ENCODE measurements around the gene PDCD2L. TPM values are rescaled to one million over a fixed set of nuclear protein-coding genes. Genes with fewer than 3 reads are reported as not detected.

PDCD2L gene
- total and polyA plus RNA-seq, 10 of the 15 experiments (the other 5 are each of a cell fraction or from before 2014, with no cell fraction given), result 7.2 to 41.3 (median 26.9) TPM

DNA sequence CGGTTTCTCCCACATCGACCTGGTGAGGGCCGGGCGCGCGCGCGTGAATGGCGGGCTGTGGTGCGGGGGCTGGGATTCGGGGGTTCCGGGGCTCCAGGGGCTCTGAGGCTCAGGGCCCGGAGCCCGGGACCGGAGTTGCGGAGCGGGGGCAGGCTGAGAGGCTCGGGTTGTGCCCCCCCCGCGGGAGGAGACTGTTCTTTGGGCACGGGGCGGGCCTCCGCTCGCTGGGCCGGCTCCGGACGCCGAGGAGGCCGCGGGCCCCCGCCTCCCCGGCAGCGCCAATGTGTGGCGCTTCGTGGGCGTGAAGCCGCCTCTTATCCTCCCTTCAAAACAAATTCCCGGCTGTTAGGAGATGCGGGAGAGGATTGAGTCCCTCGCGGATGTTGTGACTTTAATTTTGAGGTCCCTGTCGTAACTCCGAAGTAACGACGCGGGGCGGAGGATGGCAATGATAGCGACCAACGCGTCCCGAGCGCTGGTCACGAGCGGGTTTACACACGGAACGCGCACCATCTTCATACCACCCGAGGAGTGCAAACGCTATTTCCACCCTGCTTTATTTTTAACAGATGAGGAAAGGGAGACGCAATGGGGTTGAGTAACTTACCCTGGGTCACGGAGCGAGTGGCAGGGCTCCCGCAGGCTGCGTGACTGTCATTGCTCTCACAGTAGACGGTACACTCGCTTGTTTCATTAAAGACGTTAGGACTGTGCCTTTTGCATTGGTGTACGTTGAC is 24.5 kb downstream of the PDCD2L start:
- H3K36me3 ChIP-seq (ENCODE audit: control insufficient read depth in 2 of 2, insufficient read depth in 2 of 2, low read length in 1 of 2), result peaks cover 2 to 3% of the 10 kb centered on the region in 2 experiments; a peak in 2 of 4 replicates
- H3K4me1 ChIP-seq (ENCODE audit: control insufficient read depth, insufficient read depth, low read length), result no peaks in the 10 kb centered on the region
- no peaks in the 10 kb centered on the region for H3K27me3 ChIP-seq (replicated peaks in 1 of 2; ENCODE audit: control insufficient read depth in 2 of 2, insufficient read depth in 2 of 2, low read length in 1 of 2)
- H3K27ac ChIP-seq (ENCODE audit: control insufficient read depth, insufficient read depth), result peak overlapping the region; percentile 85
- FAIRE-seq (peak; percentile 13), ATAC-seq (peak; percentile 73), DNase-seq (ENCODE audit: low read depth, low spot score) (no peak)
- WGBS (ENCODE audit: insufficient coverage, insufficient replicate concordance, low lambda C conversion rate, missing lambda C conversion rate), result under 1% methylated on average over 53 of the region's 68 CpGs
- intact Hi-C loops (cut with micrococcal nuclease; ENCODE audit: unreplicated experiment) (loop anchor here (2.0 to 10.0 kb wide), 2 partner anchors 24 to 244 kb away; partner anchors contain the start of gene PDCD2L), in situ Hi-C loops (cut with MboI) (no loop called here)
- peak overlapping the region; percentile 88 for H3K9ac ChIP-seq (ENCODE audit: control insufficient read depth, insufficient read depth, low read length)
- BruUV-seq (replicated peaks), result no TSS peak
- RAD21 ChIA-PET (ENCODE audit: unreplicated experiment), result interaction anchor here (0.6 to 1.0 kb wide), 4 partner anchors 15 to 82 kb away, joined by 3 to 4 read pairs (median 4); no protein-coding TSS in a partner anchor
- peaks cover 52% of the 10 kb centered on the region for H3K79me2 ChIP-seq (ENCODE audit: control insufficient read depth, insufficient read depth, low read length)
- SMC1A ChIA-PET (ENCODE audit: uncharacterized antibody, unreplicated experiment), result no interaction called here
- CTCF ChIA-PET, result interaction anchor here (0.6 to 1.2 kb wide), 2 partner anchors 84 to 1020 kb away, joined by 3 read pairs; no protein-coding TSS in a partner anchor
- H3K4me3 ChIP-seq, result peak overlapping the region; percentile 86
- POLR2A ChIA-PET, result interaction anchor here (0.6 to 1.3 kb wide), 5 partner anchors 19 to 245 kb away, joined by 3 to 4 read pairs (median 4); no protein-coding TSS in a partner anchor
- peak overlapping the region; percentile 70 for H2AFZ ChIP-seq (ENCODE audit: control insufficient read depth, low read depth, low read length)
- peak overlapping the region; percentile 36 for H3K4me2 ChIP-seq (ENCODE audit: control insufficient read depth, insufficient read depth)
- no peaks in the 10 kb centered on the region; the same call in 1 of the 2 replicates for H4K20me1 ChIP-seq (ENCODE audit: control insufficient read depth, insufficient read depth)
- no peaks in the 10 kb centered on the region for H3K9me3 ChIP-seq (replicated peaks; ENCODE audit: control insufficient read depth, insufficient read depth, low read length)
- TF ChIP-seq JUND (IDR thresholded peaks at IDR 0.05; ENCODE audit: low read depth, low read length) (no peak), KLF5 (IDR thresholded peaks at IDR 0.05; ENCODE audit: partially characterized antibody) (no peak), MYC (IDR thresholded peaks at IDR 0.05; ENCODE audit: insufficient read depth, insufficient read length, insufficient replicate concordance, low read length, severe bottlenecking) (peak; percentile 16), CHD2 (IDR thresholded peaks at IDR 0.05; ENCODE audit: borderline replicate concordance, low read depth, low read length) (no peak), SIN3A (IDR thresholded peaks at IDR 0.05; ENCODE audit: low read depth, low read length) (0 out of 2 replicates have a peak, but pooled peaks have one; percentile 31), SMAD1 (IDR thresholded peaks at IDR 0.05; ENCODE audit: low read depth, partially characterized antibody) (no peak), RAD51 (IDR thresholded peaks at IDR 0.05) (no peak), TARDBP (IDR thresholded peaks at IDR 0.05; ENCODE audit: borderline replicate concordance) (no peak), ZNF622 (IDR thresholded peaks at IDR 0.05) (no peak), FOS (IDR thresholded peaks at IDR 0.05; ENCODE audit: borderline replicate concordance, extremely low read depth, insufficient read length) (no peak)
- TF ChIP-seq, protein P1, sequence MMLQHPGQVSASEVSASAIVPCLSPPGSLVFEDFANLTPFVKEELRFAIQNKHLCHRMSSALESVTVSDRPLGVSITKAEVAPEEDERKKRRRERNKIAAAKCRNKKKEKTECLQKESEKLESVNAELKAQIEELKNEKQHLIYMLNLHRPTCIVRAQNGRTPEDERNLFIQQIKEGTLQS (IDR thresholded peaks at IDR 0.05; ENCODE audit: borderline replicate concordance, extremely low read depth, low read depth, low read length), result no peak
- TF ChIP-seq, protein P2, sequence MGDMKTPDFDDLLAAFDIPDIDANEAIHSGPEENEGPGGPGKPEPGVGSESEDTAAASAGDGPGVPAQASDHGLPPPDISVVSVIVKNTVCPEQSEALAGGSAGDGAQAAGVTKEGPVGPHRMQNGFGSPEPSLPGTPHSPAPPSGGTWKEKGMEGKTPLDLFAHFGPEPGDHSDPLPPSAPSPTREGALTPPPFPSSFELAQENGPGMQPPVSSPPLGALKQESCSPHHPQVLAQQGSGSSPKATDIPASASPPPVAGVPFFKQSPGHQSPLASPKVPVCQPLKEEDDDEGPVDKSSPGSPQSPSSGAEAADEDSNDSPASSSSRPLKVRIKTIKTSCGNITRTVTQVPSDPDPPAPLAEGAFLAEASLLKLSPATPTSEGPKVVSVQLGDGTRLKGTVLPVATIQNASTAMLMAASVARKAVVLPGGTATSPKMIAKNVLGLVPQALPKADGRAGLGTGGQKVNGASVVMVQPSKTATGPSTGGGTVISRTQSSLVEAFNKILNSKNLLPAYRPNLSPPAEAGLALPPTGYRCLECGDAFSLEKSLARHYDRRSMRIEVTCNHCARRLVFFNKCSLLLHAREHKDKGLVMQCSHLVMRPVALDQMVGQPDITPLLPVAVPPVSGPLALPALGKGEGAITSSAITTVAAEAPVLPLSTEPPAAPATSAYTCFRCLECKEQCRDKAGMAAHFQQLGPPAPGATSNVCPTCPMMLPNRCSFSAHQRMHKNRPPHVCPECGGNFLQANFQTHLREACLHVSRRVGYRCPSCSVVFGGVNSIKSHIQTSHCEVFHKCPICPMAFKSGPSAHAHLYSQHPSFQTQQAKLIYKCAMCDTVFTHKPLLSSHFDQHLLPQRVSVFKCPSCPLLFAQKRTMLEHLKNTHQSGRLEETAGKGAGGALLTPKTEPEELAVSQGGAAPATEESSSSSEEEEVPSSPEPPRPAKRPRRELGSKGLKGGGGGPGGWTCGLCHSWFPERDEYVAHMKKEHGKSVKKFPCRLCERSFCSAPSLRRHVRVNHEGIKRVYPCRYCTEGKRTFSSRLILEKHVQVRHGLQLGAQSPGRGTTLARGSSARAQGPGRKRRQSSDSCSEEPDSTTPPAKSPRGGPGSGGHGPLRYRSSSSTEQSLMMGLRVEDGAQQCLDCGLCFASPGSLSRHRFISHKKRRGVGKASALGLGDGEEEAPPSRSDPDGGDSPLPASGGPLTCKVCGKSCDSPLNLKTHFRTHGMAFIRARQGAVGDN (IDR thresholded peaks at IDR 0.05), result no peak
- TF ChIP-seq, protein P3, sequence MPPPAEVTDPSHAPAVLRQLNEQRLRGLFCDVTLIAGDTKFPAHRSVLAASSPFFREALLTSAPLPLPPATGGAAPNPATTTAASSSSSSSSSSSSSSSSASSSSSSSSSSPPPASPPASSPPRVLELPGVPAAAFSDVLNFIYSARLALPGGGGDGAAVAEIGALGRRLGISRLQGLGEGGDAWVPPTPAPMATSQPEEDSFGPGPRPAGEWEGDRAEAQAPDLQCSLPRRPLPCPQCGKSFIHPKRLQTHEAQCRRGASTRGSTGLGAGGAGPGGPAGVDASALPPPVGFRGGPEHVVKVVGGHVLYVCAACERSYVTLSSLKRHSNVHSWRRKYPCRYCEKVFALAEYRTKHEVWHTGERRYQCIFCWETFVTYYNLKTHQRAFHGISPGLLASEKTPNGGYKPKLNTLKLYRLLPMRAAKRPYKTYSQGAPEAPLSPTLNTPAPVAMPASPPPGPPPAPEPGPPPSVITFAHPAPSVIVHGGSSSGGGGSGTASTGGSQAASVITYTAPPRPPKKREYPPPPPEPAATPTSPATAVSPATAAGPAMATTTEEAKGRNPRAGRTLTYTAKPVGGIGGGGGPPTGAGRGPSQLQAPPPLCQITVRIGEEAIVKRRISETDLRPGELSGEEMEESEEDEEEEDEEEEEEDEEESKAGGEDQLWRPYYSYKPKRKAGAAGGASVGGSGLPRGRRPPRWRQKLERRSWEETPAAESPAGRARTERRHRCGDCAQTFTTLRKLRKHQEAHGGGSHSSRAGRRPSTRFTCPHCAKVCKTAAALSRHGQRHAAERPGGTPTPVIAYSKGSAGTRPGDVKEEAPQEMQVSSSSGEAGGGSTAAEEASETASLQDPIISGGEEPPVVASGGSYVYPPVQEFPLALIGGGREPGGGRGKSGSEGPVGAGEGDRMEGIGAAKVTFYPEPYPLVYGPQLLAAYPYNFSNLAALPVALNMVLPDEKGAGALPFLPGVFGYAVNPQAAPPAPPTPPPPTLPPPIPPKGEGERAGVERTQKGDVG (CRISPR knock-in tag; IDR thresholded peaks at IDR 0.05), result no peak
